ENCODE measurements around the gene SYNE4.
A peak's percentile ranks its signal among the peaks of the same experiment; 100 is the strongest.

Gene SYNE4

DNA sequence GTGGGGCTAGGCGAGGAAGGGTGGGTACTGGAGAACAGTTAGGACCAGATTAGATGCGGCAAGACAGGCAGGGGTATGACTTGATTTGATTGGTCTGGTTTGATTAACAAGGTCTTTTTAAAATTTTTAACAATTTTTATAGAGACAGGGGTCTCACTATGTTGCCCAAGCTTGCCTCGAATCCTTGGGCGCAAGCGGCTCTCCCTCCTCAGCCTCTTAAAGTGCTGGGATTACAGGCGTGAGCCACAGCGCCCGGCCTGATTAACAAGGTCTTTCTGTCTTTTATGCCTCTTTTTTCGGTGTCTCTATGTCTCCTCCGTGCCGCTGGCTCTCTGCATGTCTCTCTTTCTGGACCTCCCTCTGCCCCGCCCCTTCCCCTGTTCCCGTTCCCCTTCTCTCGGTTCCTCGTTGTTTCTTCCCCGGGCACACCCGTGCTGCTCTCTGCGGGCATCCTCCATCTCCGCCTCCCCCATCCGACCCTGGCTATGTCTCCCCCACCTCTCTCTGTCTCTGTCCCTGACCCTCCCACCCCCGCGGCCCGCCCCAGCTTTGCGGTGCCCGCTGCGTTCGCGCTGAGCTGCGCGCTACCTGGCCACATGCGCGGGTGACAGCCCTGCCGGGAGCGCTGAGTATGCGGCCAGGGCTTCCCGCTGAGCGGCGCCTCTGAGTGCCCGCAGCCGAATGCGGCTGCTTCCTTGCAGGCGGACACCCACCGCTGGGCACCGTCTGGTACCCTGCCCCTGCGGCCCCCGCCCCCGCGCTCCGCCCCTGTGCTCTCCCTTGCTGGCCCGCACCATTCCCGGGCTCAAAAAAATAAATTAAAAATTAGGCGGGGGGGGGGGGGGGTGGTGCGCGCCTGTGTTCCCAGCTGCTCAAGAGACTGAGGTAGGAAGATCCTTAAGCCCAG lies 21.7 kb downstream of the SYNE4 start (continued):
- TF ChIP-seq BCL11A (tag by site-specific recombination; IDR thresholded peaks at IDR 0.05; ENCODE audit: low read depth) = peak; percentile 81
- TF ChIP-seq HIC1 (tag by site-specific recombination; IDR thresholded peaks at IDR 0.05) = peak; percentile 99
- no peak for TF ChIP-seq ZNF416 (tag by site-specific recombination; IDR thresholded peaks at IDR 0.05)
- no peak for TF ChIP-seq ZNF571 (tag by site-specific recombination; IDR thresholded peaks at IDR 0.05)
- TF ChIP-seq ZNF623 (tag by site-specific recombination; IDR thresholded peaks at IDR 0.05) = no peak
- no peak for TF ChIP-seq AEBP2 (tag by site-specific recombination; IDR thresholded peaks at IDR 0.05; ENCODE audit: borderline replicate concordance)
- peak; percentile 95 for TF ChIP-seq ZNF146 (tag by site-specific recombination; IDR thresholded peaks at IDR 0.05)
- TF ChIP-seq, protein P1, sequence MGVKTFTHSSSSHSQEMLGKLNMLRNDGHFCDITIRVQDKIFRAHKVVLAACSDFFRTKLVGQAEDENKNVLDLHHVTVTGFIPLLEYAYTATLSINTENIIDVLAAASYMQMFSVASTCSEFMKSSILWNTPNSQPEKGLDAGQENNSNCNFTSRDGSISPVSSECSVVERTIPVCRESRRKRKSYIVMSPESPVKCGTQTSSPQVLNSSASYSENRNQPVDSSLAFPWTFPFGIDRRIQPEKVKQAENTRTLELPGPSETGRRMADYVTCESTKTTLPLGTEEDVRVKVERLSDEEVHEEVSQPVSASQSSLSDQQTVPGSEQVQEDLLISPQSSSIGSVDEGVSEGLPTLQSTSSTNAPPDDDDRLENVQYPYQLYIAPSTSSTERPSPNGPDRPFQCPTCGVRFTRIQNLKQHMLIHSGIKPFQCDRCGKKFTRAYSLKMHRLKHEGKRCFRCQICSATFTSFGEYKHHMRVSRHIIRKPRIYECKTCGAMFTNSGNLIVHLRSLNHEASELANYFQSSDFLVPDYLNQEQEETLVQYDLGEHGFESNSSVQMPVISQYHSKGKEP (tag by site-specific recombination; IDR thresholded peaks at IDR 0.05) = no peak
- peak; percentile 48; the same call in 1 of the 2 replicates for TF ChIP-seq ZNF843 (tag by site-specific recombination; IDR thresholded peaks at IDR 0.05)
- no peak for TF ChIP-seq SETDB1 (IDR thresholded peaks at IDR 0.05; ENCODE audit: insufficient read length, low read length)
- no peak for TF ChIP-seq ZNF354C (tag by site-specific recombination; IDR thresholded peaks at IDR 0.05; ENCODE audit: borderline replicate concordance, low read depth)
- TF ChIP-seq ZBTB17 (tag by site-specific recombination; IDR thresholded peaks at IDR 0.05) = peak; percentile 97
- TF ChIP-seq ZNF366 (tag by site-specific recombination; conservative IDR thresholded peaks at IDR 0.05) = peak; percentile 86
- TF ChIP-seq ZNF664 (tag by site-specific recombination; IDR thresholded peaks at IDR 0.05) = no peak
- TF ChIP-seq SP7 (tag by site-specific recombination; IDR thresholded peaks at IDR 0.05) = peak; percentile 90
- no peak for TF ChIP-seq PBX3 (CRISPR knock-in tag; IDR thresholded peaks at IDR 0.05)
- no peak; the same call in 1 of the 2 replicates for TF ChIP-seq ZNF10 (tag by site-specific recombination; IDR thresholded peaks at IDR 0.05)
- TF ChIP-seq KLF17 (tag by site-specific recombination; IDR thresholded peaks at IDR 0.05) = peak; percentile 87
- peak; percentile 91 for TF ChIP-seq SP3 (tag by site-specific recombination; IDR thresholded peaks at IDR 0.05)
- no peak; the same call in 1 of the 2 replicates for TF ChIP-seq ZNF561 (tag by site-specific recombination; IDR thresholded peaks at IDR 0.05; ENCODE audit: borderline replicate concordance)
- TF ChIP-seq ZNF350 (tag by site-specific recombination; IDR thresholded peaks at IDR 0.05) = no peak
- TF ChIP-seq, protein P2, sequence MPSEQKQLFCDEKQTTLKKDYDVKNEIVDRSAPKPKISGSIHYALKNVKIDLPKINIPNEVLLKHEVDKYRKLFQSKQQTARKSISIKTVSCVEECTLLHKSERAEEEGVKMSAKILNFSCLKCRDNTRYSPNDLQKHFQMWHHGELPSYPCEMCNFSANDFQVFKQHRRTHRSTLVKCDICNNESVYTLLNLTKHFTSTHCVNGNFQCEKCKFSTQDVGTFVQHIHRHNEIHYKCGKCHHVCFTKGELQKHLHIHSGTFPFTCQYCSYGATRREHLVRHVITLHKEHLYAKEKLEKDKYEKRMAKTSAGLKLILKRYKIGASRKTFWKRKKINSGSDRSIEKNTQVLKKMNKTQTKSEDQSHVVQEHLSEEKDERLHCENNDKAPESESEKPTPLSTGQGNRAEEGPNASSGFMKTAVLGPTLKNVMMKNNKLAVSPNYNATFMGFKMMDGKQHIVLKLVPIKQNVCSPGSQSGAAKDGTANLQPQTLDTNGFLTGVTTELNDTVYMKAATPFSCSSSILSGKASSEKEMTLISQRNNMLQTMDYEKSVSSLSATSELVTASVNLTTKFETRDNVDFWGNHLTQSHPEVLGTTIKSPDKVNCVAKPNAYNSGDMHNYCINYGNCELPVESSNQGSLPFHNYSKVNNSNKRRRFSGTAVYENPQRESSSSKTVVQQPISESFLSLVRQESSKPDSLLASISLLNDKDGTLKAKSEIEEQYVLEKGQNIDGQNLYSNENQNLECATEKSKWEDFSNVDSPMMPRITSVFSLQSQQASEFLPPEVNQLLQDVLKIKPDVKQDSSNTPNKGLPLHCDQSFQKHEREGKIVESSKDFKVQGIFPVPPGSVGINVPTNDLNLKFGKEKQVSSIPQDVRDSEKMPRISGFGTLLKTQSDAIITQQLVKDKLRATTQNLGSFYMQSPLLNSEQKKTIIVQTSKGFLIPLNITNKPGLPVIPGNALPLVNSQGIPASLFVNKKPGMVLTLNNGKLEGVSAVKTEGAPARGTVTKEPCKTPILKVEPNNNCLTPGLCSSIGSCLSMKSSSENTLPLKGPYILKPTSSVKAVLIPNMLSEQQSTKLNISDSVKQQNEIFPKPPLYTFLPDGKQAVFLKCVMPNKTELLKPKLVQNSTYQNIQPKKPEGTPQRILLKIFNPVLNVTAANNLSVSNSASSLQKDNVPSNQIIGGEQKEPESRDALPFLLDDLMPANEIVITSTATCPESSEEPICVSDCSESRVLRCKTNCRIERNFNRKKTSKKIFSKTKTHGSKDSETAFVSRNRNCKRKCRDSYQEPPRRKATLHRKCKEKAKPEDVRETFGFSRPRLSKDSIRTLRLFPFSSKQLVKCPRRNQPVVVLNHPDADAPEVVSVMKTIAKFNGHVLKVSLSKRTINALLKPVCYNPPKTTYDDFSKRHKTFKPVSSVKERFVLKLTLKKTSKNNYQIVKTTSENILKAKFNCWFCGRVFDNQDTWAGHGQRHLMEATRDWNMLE (tag by site-specific recombination; conservative IDR thresholded peaks at IDR 0.05; ENCODE audit: low read depth) = no peak
- TF ChIP-seq ZNF19 (tag by site-specific recombination; IDR thresholded peaks at IDR 0.05; ENCODE audit: low read depth) = no peak
- TF ChIP-seq KLF9 (tag by site-specific recombination; IDR thresholded peaks at IDR 0.05; ENCODE audit: low read depth) = peak; percentile 96
- no peak for TF ChIP-seq GLI2 (tag by site-specific recombination; IDR thresholded peaks at IDR 0.05; ENCODE audit: borderline replicate concordance, low read depth)
- peak; percentile 85 for TF ChIP-seq ZEB2 (tag by site-specific recombination; IDR thresholded peaks at IDR 0.05)
- TF ChIP-seq ZNF621 (tag by site-specific recombination; IDR thresholded peaks at IDR 0.05) = no peak

Measured in HEK293 (cell line).